Small intestine (tissue), 7 donors: ENCODE data around the gene ZFX. TPM values are rescaled to one million over a fixed set of nuclear protein-coding genes. Genes with fewer than 3 reads are reported as not detected.
"Not testable (repeated sequence)": the region's sequence is repeated elsewhere in the genome, so short reads cannot be mapped to it uniquely, and the experiment has no call there.

Experiments
- DNase-seq, 2 donors: peaks; one replicate each; pipeline versions ENCODE4 v3.0.0 to v3.0.0-alpha.2; 2013
- FAIRE-seq: peaks from 2 replicates; lab custom pipeline; 2012; peaks lifted over from hg19 to GRCh38; lab: Jason Lieb, UNC
- H3K27ac ChIP-seq, 3 donors: one replicate each; pipeline ENCODE4 v1.5.1; 2013; ENCODE audit warnings: low read length in 2 of 3, mild to moderate bottlenecking in 2 of 3, control low read depth in 1 of 3, inconsistent platforms in 1 of 3, low read depth in 1 of 3, moderate library complexity in 1 of 3
- H3K27me3 ChIP-seq, 3 donors: one replicate each; pipeline ENCODE4 v1.6.1; 2013; ENCODE audit warnings: low read length in 3 of 3, inconsistent platforms in 1 of 3; ENCODE audit not compliant: control insufficient read depth in 3 of 3, insufficient read depth in 3 of 3
- H3K36me3 ChIP-seq, 3 donors: one replicate each; pipeline ENCODE4 v1.6.1; 2013; ENCODE audit warnings: low read length in 3 of 3, inconsistent platforms in 1 of 3, low read depth in 1 of 3, mild to moderate bottlenecking in 1 of 3, moderate library complexity in 1 of 3; ENCODE audit not compliant: control insufficient read depth in 3 of 3, insufficient read depth in 2 of 3
- H3K4me1 ChIP-seq, 3 donors: one replicate each; pipeline ENCODE4 v1.6.1; 2013; ENCODE audit warnings: low read length in 2 of 3, inconsistent platforms in 1 of 3, low read depth in 1 of 3, mild to moderate bottlenecking in 1 of 3, moderate library complexity in 1 of 3; ENCODE audit not compliant: control insufficient read depth in 3 of 3, insufficient read depth in 2 of 3
- H3K4me3 ChIP-seq, 3 donors: one replicate each; pipeline ENCODE4 v1.5.1; 2013; ENCODE audit warnings: low read length in 3 of 3, control low read depth in 1 of 3, inconsistent platforms in 1 of 3, low read depth in 1 of 3, mild to moderate bottlenecking in 1 of 3, moderate library complexity in 1 of 3
- H3K9me3 ChIP-seq, 2 donors: one replicate each; pipeline ENCODE4 v1.6.1; 2013; ENCODE audit warnings: low read depth in 1 of 2, low read length in 1 of 2; ENCODE audit not compliant: control insufficient read depth in 2 of 2, insufficient read depth in 1 of 2
- WGBS, 3 donors: extraction: QIAGEN DNeasy Blood & Tissue Kit; methylation state at CpG; one replicate each; pipeline ENCODE4 v1.1.7; 2013; 5-methylcytosine and 5-hydroxymethylcytosine counted together
- polyA plus RNA-seq, 4 donors: library from polyadenylated mRNA; stranded (reverse) in 3 of 4; unstranded in 1 of 4; fragments of 200-250 nt in 3 of 4; fragments of 120-200 nt in 1 of 4; gene quantifications; one replicate each; pipeline versions ENCODE4 v1.2.1 to v1.2.3, GENCODE V29; 2013
- donor health status: healthy with polysubstance abuse.
- donor health status: control.
- donor health status: control.
- donor health status: Bipolar disorder and iron deficiency.
- donor health status: healthy.

ZFX gene
- polyA plus RNA-seq, 4 donors: 5.8 to 18.6 (median 6.7) TPM

DNA sequence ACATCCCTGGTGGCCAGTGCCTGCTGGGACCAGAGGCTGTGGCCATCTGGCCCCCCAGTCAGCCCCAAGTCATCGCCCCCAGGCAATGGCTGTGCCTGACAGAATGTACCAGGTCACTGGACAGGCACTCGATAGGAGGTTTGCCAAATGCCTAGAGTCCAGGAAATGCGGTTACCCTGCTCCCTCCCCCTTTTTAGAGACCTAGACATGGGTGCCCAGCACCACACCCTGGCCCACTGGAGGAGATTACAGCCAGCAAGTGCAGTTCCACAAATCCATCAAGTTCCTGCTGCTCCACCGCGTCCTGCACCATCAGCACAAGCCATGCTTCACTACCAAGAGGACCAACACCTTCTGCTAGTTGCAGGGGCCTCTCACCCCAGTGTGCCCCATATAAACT, 16.2 kb upstream of the ZFX start:
- no peak for DNase-seq
- no peak for FAIRE-seq
- Histone ChIP-seq H3K27ac (no peak overlapping the region), H3K4me1 (no peaks in the 10 kb centered on the region), H3K36me3 (no peaks in the 10 kb centered on the region), H3K9me3 (no peaks in the 10 kb centered on the region), H3K4me3 (no peak overlapping the region), H3K27me3 (no peaks in the 10 kb centered on the region)
- 77 to 94% (median 80%) methylated on average over 3 to 5 of the region's 5 CpGs for WGBS, 3 donors

DNA sequence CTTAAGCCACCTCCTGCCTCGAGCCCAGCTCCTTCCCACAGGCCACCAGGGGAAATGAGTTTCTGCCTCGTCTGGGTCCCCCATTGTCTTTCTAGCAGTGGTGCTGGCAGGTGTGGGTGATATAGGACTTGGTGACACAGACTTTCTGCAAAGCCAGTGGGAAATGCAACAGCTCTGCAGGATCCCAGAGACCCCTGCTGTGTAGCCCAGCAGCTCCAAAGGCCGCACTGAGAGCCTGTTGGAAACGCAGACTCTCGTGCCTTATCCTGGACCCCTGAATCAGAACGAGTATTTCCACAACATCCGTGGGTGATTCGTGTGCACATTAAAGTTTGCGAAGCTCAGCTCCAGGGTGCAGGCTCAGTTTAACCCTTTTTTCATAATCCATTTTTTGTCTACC, 13.8 kb upstream of the ZFX start:
- H3K4me1 ChIP-seq, H3K9me3 ChIP-seq, H3K27ac ChIP-seq, H3K36me3 ChIP-seq, DNase-seq, H3K4me3 ChIP-seq, FAIRE-seq, H3K27me3 ChIP-seq: not testable (repeated sequence)
- 63 to 78% (median 76%) methylated on average over 4 to 7 of the region's 9 CpGs for WGBS, 3 donors

DNA sequence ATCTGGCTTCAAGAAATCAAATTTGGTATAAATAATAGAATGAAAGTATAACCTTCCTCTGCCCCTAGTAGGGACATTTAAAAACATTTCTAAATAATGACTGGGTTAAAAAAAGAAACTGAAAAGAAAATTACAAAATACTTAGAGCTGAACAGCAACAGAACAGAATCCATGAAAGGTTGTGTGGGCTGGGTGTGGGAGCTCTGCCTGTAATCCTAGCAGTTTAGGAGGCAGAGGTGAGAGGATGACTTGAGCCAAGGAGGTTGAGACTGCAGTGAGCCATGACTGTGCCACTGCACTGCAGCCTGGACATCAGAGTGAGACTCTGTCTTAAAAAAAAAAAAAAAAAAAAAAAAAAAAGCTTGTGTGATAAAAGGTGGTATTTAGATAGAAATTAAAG, 12.3 kb upstream of the ZFX start:
- FAIRE-seq: no peak
- no peaks in the 10 kb centered on the region for H3K27me3 ChIP-seq
- DNase-seq: no peak

DNA sequence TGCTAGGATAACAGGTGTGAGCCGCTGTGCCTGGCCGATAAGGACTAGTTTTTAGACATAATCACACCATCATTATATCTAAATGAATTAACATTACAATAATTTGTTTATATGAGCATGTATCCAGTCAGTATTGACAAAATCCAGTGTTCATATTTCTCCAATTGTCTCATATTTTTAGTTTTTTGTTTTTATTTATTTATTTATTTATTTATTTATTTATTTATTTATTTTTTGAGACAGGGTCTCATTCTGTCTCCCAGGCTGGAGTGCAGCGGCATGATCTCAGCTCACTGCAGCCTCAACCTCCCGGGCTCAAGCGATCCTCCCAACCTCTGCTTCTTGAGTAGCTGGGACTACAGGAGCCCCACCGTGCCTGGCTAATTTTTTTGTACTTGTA, 5.5 kb upstream of the ZFX start:
- H3K36me3 ChIP-seq, H3K9me3 ChIP-seq, H3K4me3 ChIP-seq, FAIRE-seq, H3K27ac ChIP-seq, DNase-seq, H3K27me3 ChIP-seq: not testable (repeated sequence)
- peaks cover 0 to 13% (median 0%) of the 10 kb centered on the region in 3 donors for H3K4me1 ChIP-seq
- WGBS, 3 donors: 94 to 99% (median 97%) methylated on average over 6 of the region's 6 CpGs

More for the DNA sequence above, 12.3 kb upstream of the ZFX start:
- H3K9me3 ChIP-seq: no peaks in the 10 kb centered on the region
- H3K4me1 ChIP-seq: no peaks in the 10 kb centered on the region
- no peak overlapping the region for H3K4me3 ChIP-seq
- H3K36me3 ChIP-seq: no peaks in the 10 kb centered on the region
- H3K27ac ChIP-seq: no peak overlapping the region

DNA sequence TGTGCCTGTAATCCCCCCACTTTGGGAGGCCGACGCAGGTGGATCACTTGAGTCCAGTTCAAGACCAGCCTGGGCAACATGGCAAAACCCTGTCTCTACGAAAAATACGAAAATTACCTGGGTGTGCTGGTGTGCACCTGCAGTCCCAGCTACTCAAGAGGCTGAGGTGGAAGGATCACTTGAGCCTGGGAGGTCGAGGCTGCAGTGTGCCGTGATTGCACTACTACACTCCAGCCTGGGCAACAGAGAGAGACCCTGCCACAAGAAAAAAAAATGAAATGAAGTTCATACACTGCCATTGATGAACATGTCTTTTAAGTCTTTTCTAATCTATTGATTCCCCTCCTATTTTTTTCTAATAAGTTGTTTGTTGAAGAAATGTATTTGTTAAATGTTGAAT, 5.0 kb upstream of the ZFX start:
- Histone ChIP-seq H3K27ac (no peak overlapping the region), H3K36me3 (no peaks in the 10 kb centered on the region), H3K4me3 (no peak overlapping the region), H3K4me1 (peaks cover 0 to 13% (median 0%) of the 10 kb centered on the region in 3 donors), H3K9me3 (no peaks in the 10 kb centered on the region), H3K27me3 (no peaks in the 10 kb centered on the region)
- DNase-seq (no peak), FAIRE-seq (no peak)
- 93 to 96% (median 95%) methylated on average over 6 of the region's 6 CpGs for WGBS, 3 donors

DNA sequence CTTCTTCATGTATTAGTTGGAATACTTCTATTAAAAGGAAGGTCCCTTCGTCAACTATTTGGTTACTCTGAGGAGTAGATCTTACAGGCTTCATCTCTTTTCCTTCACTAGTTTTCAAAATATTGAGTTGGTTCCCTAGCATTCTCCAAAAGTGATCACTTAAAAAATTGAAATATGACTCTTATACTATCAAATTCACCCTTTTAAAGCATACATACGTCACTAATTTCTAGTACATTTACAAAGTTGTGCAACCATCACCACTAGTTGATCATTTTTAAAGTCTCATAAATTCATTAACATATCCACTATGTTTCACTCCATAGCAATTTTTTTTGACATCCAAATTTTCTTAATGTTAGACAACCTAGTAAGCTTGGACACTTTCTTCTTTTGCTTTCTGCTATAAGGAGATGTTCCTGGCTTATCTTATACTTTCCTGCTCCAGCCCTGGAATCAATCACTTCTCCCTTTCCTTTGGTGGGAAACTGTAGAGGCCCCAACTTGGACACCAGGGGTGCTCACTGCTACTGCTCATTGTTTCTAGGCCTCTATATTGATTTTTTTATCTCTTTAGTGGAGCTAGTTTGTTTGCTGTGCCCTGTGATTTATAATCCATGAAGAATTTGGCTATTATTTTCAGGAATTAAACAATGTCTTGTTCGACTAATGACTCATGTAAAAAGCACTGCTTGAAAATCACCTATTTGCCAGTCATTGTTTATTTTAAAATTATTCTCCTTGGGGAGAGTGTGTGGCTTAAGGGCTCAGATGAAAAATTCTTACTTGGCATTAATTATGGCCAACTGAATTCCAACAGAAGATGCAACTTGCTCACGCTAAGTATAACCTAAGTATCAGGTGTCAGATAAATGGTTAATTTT, 4.0 kb upstream of the ZFX start:
- DNase-seq (no peak), FAIRE-seq (no peak)
- WGBS, 3 donors: 72 to 80% (median 72%) methylated on average over 4 of the region's 4 CpGs
- Histone ChIP-seq H3K4me3 (no peak overlapping the region), H3K9me3 (no peaks in the 10 kb centered on the region), H3K27ac (peak overlapping the region in 1 of 3 donors; percentile 42), H3K36me3 (no peaks in the 10 kb centered on the region), H3K4me1 (peaks cover 0 to 13% (median 0%) of the 10 kb centered on the region in 3 donors), H3K27me3 (no peaks in the 10 kb centered on the region)

DNA sequence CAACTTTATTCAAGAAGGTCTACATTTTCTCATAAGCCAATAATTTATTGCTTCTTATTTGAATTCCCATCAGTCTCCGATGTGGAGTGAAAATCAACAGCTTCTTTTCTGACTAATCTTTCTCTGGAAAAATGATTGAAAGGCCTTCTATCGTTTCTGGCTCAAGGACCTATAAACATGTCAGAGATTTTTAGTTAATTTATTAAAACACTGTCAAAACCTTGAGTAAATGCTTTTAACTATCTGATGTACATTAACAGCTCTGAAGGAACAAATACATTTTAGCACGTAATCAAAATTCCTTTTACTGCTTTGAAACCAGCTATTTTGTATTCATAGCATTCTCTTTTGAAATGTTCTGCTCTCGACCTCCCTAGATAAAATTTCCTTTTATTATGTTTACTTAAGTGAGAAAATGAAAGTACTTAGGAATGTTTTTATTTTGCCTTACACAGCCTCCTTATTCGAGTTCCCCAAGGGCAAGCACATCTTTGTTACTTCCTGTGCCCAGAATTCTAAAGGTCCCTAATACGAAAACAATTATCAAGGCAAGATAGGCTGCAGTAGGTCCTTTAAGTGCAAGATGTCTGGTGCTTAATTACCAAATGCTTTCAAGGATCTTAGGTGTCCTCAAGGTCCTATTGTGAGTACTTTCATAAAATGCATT, 3.1 kb upstream of the ZFX start:
- Histone ChIP-seq H3K27me3 (no peaks in the 10 kb centered on the region), H3K4me3 (no peak overlapping the region), H3K4me1 (peaks cover 0 to 13% (median 1%) of the 10 kb centered on the region in 3 donors), H3K27ac (peak overlapping the region in 2 of 3 donors; percentile 27 to 42), H3K36me3 (peaks cover 0 to under 1% (median 0%) of the 10 kb centered on the region in 3 donors), H3K9me3 (no peaks in the 10 kb centered on the region)
- DNase-seq (peak; percentile 21 to 28), FAIRE-seq (no peak)
- WGBS, 3 donors: 5 to 19% (median 12%) methylated on average over 6 of the region's 6 CpGs

DNA sequence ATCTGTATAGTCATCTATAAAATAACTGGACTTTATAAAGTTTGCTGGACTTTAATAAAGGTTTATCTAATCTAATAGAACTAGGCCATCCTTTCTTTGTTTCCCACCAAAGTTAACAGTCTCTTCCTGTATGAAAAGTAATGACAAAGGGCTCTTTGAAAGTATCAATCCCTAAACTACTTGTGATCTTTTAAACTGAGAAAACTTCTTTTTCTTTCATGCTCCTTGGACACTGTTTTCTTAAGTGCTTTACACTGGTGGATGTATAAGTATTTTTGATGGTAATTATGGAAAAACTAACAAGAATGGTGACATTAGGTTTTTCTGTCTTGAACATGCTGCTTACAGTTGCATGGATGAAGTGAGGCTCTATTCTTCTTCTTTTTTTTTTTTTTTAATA, 2.4 kb upstream of the ZFX start:
- no peak overlapping the region for H3K4me3 ChIP-seq
- FAIRE-seq: no peak
- H3K27ac ChIP-seq: peak overlapping the region in 1 of 3 donors; percentile 42
- H3K9me3 ChIP-seq: no peaks in the 10 kb centered on the region
- H3K36me3 ChIP-seq: peaks cover 0 to 3% (median 0%) of the 10 kb centered on the region in 3 donors
- DNase-seq: no peak
- peaks cover 0 to 13% (median 3%) of the 10 kb centered on the region in 3 donors for H3K4me1 ChIP-seq
- H3K27me3 ChIP-seq: no peaks in the 10 kb centered on the region
